DND-41 (cell line): ENCODE measurements around the gene CCR2.

Source experiments
- ATAC-seq: fragments of 200-7000 bp; cut with Tn5 transposase; 3 replicates; pipeline ENCODE4 v1.9.1; 2021; ENCODE audit warnings: low read depth; ENCODE audit not compliant: insufficient read depth
- DNase-seq: peaks from one replicate; pipeline ENCODE4 v3.0.0-alpha.2; 2020
- H2AFZ ChIP-seq: 2 replicates; pipeline ENCODE4 v1.6.0; 2012; ENCODE audit warnings: low read depth, low read length
- H3K27ac ChIP-seq: 2 replicates; pipeline ENCODE4 v1.5.1; 2012; ENCODE audit warnings: low read length, inconsistent platforms
- H3K27me3 ChIP-seq: fragments of 200-600 bp; sonication (generic); 2 replicates; pipeline ENCODE4 v1.6.0; 2012; ENCODE audit warnings: low read length, mild to moderate bottlenecking, inconsistent platforms; ENCODE audit not compliant: insufficient read depth, poor library complexity
- H3K36me3 ChIP-seq: 2 replicates; pipeline ENCODE4 v1.5.1; 2012; ENCODE audit warnings: low read length, inconsistent platforms; ENCODE audit not compliant: insufficient read depth
- H3K4me1 ChIP-seq: 2 replicates; pipeline ENCODE4 v1.5.1; 2012; ENCODE audit warnings: mild to moderate bottlenecking, low read length; ENCODE audit not compliant: insufficient read depth
- H3K4me2 ChIP-seq: 2 replicates; pipeline ENCODE4 v1.6.0; 2012; ENCODE audit warnings: mild to moderate bottlenecking, moderate library complexity, low read length, inconsistent platforms; ENCODE audit not compliant: insufficient read depth
- H3K4me3 ChIP-seq, 2 experiments: fragments of 200-600 bp in 1 of 2; shearing (Covaris generic) in 1 of 2; 2 replicates each; pipeline ENCODE4 v1.5.1; 2012 to 2016; ENCODE audit warnings: inconsistent platforms in 2 of 2, low read length in 2 of 2, mild to moderate bottlenecking in 2 of 2, low read depth in 1 of 2, moderate library complexity in 1 of 2
- H3K79me2 ChIP-seq: 2 replicates; pipeline ENCODE4 v1.6.0; 2012; ENCODE audit warnings: low read length, inconsistent platforms; ENCODE audit not compliant: insufficient read depth
- H3K9ac ChIP-seq: 2 replicates; pipeline ENCODE4 v1.6.0; 2012; ENCODE audit warnings: low read depth, mild to moderate bottlenecking, inconsistent platforms, low read length, moderate library complexity
- H3K9me3 ChIP-seq: 2 replicates; pipeline ENCODE4 v1.5.1; 2012; ENCODE audit warnings: low read length, moderate library complexity, mild to moderate bottlenecking, inconsistent platforms; ENCODE audit not compliant: insufficient read depth, severe bottlenecking
- H4K20me1 ChIP-seq: 2 replicates; pipeline ENCODE4 v1.6.0; 2012; ENCODE audit warnings: low read length; ENCODE audit not compliant: insufficient read depth
- EZH2 ChIP-seq: IDR thresholded peaks from 3 replicates; pipeline ENCODE4 v1.6.1; 2012; ENCODE audit warnings: borderline replicate concordance, low read depth, mild to moderate bottlenecking, moderate library complexity, low read length, inconsistent platforms; ENCODE audit not compliant: severe bottlenecking
- TF ChIP-seq, protein P1 (sequence below): IDR thresholded peaks from 2 replicates; pipeline ENCODE4 v1.5.1; 2012; ENCODE audit warnings: borderline replicate concordance, low read length, moderate library complexity, mild to moderate bottlenecking; ENCODE audit not compliant: poor library complexity, severe bottlenecking; ENCODE audit errors: extremely low read depth

CCR2 gene

DNA sequence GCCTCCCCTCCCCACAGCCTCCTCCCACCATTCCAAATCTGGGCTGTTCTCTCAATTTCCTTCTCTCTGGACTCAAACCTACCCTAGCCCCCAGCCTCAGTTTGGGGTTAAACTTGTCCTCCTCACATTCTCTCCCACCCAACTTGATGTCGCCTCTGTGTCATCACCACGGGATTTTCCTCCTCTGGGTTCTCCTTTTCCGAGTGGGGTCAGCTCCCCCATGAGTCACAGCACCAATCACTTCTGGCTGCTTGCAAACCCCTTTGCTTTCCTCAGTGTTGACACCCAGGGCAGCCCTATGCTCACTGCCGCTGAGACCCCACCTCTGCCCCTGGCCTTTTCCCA, 52.5 kb downstream of the CCR2 start:
- Histone ChIP-seq H3K27me3 (no peaks in the 10 kb centered on the region), H3K79me2 (no peaks in the 10 kb centered on the region), H3K9ac (no peak overlapping the region), H4K20me1 (no peaks in the 10 kb centered on the region), H3K4me1 (peaks cover 38% of the 10 kb centered on the region), H3K36me3 (no peaks in the 10 kb centered on the region), H3K4me2 (no peak overlapping the region), H2AFZ (no peak overlapping the region), H3K27ac (peak overlapping the region; percentile 22; the same call in 1 of the 2 replicates), H3K4me3 (no peak overlapping the region), H3K9me3 (no peaks in the 10 kb centered on the region)
- TF ChIP-seq, protein P1, sequence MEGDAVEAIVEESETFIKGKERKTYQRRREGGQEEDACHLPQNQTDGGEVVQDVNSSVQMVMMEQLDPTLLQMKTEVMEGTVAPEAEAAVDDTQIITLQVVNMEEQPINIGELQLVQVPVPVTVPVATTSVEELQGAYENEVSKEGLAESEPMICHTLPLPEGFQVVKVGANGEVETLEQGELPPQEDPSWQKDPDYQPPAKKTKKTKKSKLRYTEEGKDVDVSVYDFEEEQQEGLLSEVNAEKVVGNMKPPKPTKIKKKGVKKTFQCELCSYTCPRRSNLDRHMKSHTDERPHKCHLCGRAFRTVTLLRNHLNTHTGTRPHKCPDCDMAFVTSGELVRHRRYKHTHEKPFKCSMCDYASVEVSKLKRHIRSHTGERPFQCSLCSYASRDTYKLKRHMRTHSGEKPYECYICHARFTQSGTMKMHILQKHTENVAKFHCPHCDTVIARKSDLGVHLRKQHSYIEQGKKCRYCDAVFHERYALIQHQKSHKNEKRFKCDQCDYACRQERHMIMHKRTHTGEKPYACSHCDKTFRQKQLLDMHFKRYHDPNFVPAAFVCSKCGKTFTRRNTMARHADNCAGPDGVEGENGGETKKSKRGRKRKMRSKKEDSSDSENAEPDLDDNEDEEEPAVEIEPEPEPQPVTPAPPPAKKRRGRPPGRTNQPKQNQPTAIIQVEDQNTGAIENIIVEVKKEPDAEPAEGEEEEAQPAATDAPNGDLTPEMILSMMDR: no peak
- TF ChIP-seq EZH2: no peak
- ATAC-seq (no peak), DNase-seq (no peak)

DNA sequence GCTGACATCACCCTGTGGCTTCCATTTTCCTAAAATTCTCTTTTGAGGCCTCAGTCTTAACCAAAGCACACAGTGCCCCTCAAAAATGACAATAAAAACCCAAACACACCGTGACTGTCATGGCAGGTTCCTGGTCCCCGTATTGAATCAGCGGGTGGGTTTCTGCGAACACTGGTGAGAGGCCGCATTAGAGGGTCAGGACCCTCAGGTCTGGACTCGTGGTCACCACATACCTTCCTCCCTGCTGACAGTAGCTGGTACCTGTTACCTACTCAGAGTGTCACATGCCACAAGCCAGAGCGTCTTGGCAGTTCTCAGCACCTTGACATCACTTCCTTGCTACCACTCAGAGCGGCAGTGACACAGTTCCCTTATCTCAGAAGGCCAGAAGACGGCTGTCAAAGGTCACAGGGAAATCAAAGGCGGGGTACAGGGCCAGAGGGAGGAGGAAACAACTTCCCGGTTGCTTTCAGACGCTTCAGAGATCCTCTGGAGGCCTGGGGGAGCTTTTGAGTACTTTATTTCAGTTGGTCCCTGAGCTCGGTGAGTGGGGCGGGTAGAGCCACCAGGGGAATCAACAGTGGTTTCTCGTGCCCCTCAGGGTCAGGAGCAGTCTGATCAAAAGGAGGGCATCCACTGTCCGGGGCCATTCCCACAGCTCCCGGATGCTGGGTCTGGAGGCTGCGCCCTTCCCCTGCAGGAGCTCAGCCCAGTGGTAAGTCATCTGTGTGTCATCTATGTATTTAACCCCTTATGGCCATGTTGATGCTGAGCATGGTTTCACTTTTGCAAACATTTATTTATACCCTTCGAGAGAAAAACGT, 53.1 kb downstream of the CCR2 start, which contains the start of the genes CCR5AS and CCRL2:
TSS of gene CCR5AS (minus strand) at position 279 of the 824 bp plus-strand sequence.
TSS of gene CCRL2 (plus strand) at position 472 of the 824 bp plus-strand sequence. CDS start 821 bp downstream, outside the sequence.
- ATAC-seq: peak; percentile 71
- TF ChIP-seq, protein P1: no peak
- TF ChIP-seq EZH2: no peak
- Histone ChIP-seq H3K9me3 (no peaks in the 10 kb centered on the region), H3K9ac (peak within 1 kb of the TSS; percentile 21; the same call in 1 of the 2 replicates), H3K4me2 (no peak within 1 kb of the TSS; the same call in 1 of the 2 replicates), H3K4me1 (peaks cover 38% of the 10 kb centered on the region), H4K20me1 (no peaks in the 10 kb centered on the region), H2AFZ (no peak within 1 kb of the TSS), H3K36me3 (no peaks in the 10 kb centered on the region), H3K4me3 (no peak within 1 kb of the TSS), H3K27ac (peak within 1 kb of the TSS; percentile 22), H3K79me2 (no peaks in the 10 kb centered on the region), H3K27me3 (no peaks in the 10 kb centered on the region)
- peak; percentile 20 for DNase-seq

DNA sequence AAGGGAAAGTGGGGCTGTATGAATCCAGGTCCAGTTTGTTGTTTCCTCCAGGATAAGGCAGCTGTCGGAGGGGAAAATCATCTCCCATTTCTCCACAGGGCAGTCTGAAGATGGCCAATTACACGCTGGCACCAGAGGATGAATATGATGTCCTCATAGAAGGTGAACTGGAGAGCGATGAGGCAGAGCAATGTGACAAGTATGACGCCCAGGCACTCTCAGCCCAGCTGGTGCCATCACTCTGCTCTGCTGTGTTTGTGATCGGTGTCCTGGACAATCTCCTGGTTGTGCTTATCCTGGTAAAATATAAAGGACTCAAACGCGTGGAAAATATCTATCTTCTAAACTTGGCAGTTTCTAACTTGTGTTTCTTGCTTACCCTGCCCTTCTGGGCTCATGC, 54.1 kb downstream of the CCR2 start:
- TF ChIP-seq EZH2: no peak
- TF ChIP-seq, protein P1: no peak
- H3K27me3 ChIP-seq: no peaks in the 10 kb centered on the region
- H3K9me3 ChIP-seq: no peaks in the 10 kb centered on the region
- ATAC-seq (no peak), DNase-seq (no peak)
- peaks cover 38% of the 10 kb centered on the region for H3K4me1 ChIP-seq
- no peak overlapping the region for H3K4me2 ChIP-seq
- no peak overlapping the region for H3K4me3 ChIP-seq
- H3K79me2 ChIP-seq: no peaks in the 10 kb centered on the region
- no peaks in the 10 kb centered on the region for H3K36me3 ChIP-seq
- no peak overlapping the region for H3K9ac ChIP-seq
- no peaks in the 10 kb centered on the region for H4K20me1 ChIP-seq
- H2AFZ ChIP-seq: no peak overlapping the region
- peak overlapping the region; percentile 39 for H3K27ac ChIP-seq

DNA sequence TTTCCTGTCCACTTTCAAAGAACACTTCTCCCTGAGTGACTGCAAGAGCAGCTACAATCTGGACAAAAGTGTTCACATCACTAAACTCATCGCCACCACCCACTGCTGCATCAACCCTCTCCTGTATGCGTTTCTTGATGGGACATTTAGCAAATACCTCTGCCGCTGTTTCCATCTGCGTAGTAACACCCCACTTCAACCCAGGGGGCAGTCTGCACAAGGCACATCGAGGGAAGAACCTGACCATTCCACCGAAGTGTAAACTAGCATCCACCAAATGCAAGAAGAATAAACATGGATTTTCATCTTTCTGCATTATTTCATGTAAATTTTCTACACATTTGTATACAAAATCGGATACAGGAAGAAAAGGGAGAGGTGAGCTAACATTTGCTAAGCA, 54.9 kb downstream of the CCR2 start:
- Histone ChIP-seq H3K4me2 (no peak overlapping the region), H4K20me1 (no peaks in the 10 kb centered on the region), H3K4me1 (peaks cover 38% of the 10 kb centered on the region), H3K9ac (no peak overlapping the region), H3K36me3 (no peaks in the 10 kb centered on the region), H2AFZ (no peak overlapping the region), H3K27ac (peak overlapping the region; percentile 39; the same call in 1 of the 2 replicates), H3K9me3 (no peaks in the 10 kb centered on the region), H3K27me3 (no peaks in the 10 kb centered on the region), H3K4me3 (no peak overlapping the region), H3K79me2 (no peaks in the 10 kb centered on the region)
- ATAC-seq: no peak
- DNase-seq: no peak
- TF ChIP-seq EZH2: no peak
